Colonic mucosa (tissue), 4 donors: ENCODE measurements around the gene DGAT2. TPM values are rescaled to one million over a fixed set of nuclear protein-coding genes. Genes with fewer than 3 reads are reported as not detected.

ENCODE experiments used
- DNase-seq: peaks from one replicate; pipeline ENCODE4 v3.0.0-alpha.2; 2020
- H3K27ac ChIP-seq: fragments of 200-600 bp; one replicate; pipeline ENCODE4 v1.8.0; 2021
- H3K27me3 ChIP-seq: fragments of 200-600 bp; one replicate; pipeline ENCODE4 v1.8.0; 2021
- H3K36me3 ChIP-seq: fragments of 200-600 bp; one replicate; pipeline ENCODE4 v1.8.0; 2021
- H3K4me1 ChIP-seq: fragments of 200-600 bp; one replicate; pipeline ENCODE4 v1.8.0; 2021; ENCODE audit warnings: mild to moderate bottlenecking
- H3K4me3 ChIP-seq: fragments of 200-600 bp; one replicate; pipeline ENCODE4 v1.8.0; 2021
- H3K9ac ChIP-seq, 2 donors: one replicate each; pipeline ENCODE4 v1.7.0; 2013; ENCODE audit warnings: control low read depth in 2 of 2, low read depth in 2 of 2, low read length in 2 of 2
- H3K9me3 ChIP-seq: fragments of 200-600 bp; one replicate; pipeline ENCODE4 v1.8.0; 2021
- CTCF ChIP-seq: fragments of 200-600 bp; IDR thresholded peaks from one replicate; pipeline ENCODE4 v1.8.0; 2022; ENCODE audit warnings: antibody characterized with exemption, mild to moderate bottlenecking
- intact Hi-C: fragments of 100-400 bp; cut with DNase I; formaldehyde crosslinking; loops from one replicate; pipeline ENCODE4 v1.14.1; 2022
- total RNA-seq, 2 donors: library from RNA; stranded (reverse); fragmentation: NEBNext Ultra II Directional in 1 of 2; extraction: Animal tissue kit (Norgen Biotek cat#: 25700) in 1 of 2; gene quantifications; one replicate each; pipeline ENCODE4 v1.2.1, GENCODE V29; 2021
- donor health status: healthy.
- donor health status: DM: no; HTN: no; CAD: no.
- donor health status: DM: no; HTN: no; CAD: no.

Gene DGAT2
- total RNA-seq, 2 donors from 2014 or later, result 3.0 to 5.9 TPM

- H3K27ac ChIP-seq, result no peak overlapping the region
- H3K4me1 ChIP-seq, result no peaks in the 10 kb centered on the region
- H3K36me3 ChIP-seq, result no peaks in the 10 kb centered on the region
- no peak overlapping the region for H3K4me3 ChIP-seq
- no peak for DNase-seq
- no peaks in the 10 kb centered on the region for H3K9me3 ChIP-seq
- intact Hi-C loops, result loop anchor here (10.0 kb wide), 1 partner anchor 50 kb away; no protein-coding TSS in a partner anchor
- H3K27me3 ChIP-seq, result no peaks in the 10 kb centered on the region
- TF ChIP-seq CTCF, result no peak
- H3K9ac ChIP-seq, result no peak overlapping the region
Measured at GRCh38 chr11:75785187-75785586, 16.6 kb downstream of the DGAT2 start.

DNA sequence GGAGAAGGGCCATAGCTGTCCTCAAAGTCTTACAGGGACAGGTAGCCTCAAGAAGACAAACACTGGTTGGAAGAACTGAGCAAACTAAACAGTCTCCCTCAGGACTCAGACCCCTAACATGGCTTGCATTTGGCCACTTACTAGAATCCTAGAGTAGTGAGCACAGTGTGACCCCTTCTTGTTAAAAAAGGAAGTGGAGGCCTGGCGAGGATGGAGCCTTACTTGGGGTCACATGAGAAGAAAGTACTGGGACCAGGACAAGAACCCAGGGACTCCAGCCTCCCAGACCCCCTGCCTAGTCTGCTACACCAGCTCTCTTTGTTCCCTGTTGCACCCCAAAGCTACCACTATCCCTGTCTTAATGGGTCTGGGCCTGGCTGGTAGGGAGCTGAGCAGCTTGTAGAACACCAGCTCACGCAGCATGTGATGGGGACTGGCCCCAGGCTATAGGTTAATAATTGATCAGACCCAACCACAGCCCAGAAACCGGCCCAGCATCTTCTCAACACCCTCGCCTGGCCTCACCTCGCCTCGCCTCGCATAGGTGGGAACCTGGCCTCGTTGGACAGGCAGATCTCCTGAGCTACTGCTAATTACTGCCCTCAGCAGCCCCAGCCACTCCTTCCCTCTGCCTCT, 17.6 kb downstream of the DGAT2 start:
- Histone ChIP-seq H3K4me1 (no peaks in the 10 kb centered on the region), H3K4me3 (no peak overlapping the region), H3K36me3 (no peaks in the 10 kb centered on the region), H3K9ac (no peak overlapping the region), H3K27ac (no peak overlapping the region), H3K9me3 (no peaks in the 10 kb centered on the region), H3K27me3 (no peaks in the 10 kb centered on the region)
- peak; percentile 79 for DNase-seq
- intact Hi-C loops, result loop anchor here (10.0 kb wide), 1 partner anchor 51 kb away; no protein-coding TSS in a partner anchor
- TF ChIP-seq CTCF, result no peak

DNA sequence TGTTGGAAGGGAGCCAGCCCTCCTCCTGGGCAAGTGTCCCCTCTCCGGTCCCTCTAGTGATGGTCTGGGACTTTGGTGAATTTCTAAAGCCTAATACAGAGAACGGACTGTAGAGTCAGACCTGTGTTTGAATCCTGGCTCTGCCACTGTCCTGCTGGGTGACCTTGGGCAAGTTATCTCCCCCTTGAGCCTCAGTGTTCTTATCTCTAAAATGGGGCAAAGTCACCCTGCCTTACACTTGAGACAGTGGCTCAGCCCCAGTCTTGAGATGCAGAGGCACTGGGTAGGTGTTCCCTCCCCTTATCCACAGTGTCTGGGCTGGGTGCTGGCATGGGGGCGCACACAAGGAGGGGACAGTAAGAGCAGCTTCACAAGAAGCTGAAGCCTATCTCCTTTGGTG, 20.9 kb downstream of the DGAT2 start:
- Histone ChIP-seq H3K27me3 (no peaks in the 10 kb centered on the region), H3K27ac (no peak overlapping the region), H3K9me3 (no peaks in the 10 kb centered on the region), H3K9ac (no peak overlapping the region), H3K4me3 (no peak overlapping the region), H3K4me1 (no peaks in the 10 kb centered on the region), H3K36me3 (no peaks in the 10 kb centered on the region)
- no peak for DNase-seq
- TF ChIP-seq CTCF, result no peak
- intact Hi-C loops, result loop anchor here (10.0 kb wide), 1 partner anchor 55 kb away; no protein-coding TSS in a partner anchor

DNA sequence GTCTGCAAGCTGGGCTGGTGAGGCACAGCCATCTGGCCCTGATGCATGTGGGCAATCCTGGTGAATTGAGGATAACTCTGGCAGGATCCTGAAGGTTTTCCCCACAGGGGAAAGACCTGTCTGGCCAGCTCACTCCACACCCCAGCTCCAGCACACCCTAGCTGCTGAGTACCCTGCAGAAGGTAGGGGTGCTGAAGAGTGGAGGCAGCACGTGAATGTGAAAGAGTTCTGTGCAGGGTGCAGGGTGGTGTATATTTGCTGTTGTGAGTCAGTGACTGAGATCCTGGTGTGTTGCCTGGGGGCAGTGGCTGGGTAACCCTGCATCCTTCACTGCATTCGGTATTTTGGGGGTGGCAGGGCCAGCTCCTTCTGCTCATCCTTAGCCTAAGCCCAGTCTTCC, 22.4 kb downstream of the DGAT2 start:
- DNase-seq, result no peak
- TF ChIP-seq CTCF, result no peak
- intact Hi-C loops, result no loop called here
- H3K27me3 ChIP-seq, result no peaks in the 10 kb centered on the region
- H3K4me1 ChIP-seq, result no peaks in the 10 kb centered on the region
- no peaks in the 10 kb centered on the region for H3K9me3 ChIP-seq
- H3K9ac ChIP-seq, result no peak overlapping the region
- no peak overlapping the region for H3K27ac ChIP-seq
- no peaks in the 10 kb centered on the region for H3K36me3 ChIP-seq
- no peak overlapping the region for H3K4me3 ChIP-seq

GRCh38 chr11:75792127-75792731, 23.7 kb downstream of the DGAT2 start:
- Histone ChIP-seq H3K4me1 (no peaks in the 10 kb centered on the region), H3K4me3 (no peak overlapping the region), H3K9ac (no peak overlapping the region), H3K27ac (no peak overlapping the region), H3K27me3 (no peaks in the 10 kb centered on the region), H3K9me3 (no peaks in the 10 kb centered on the region), H3K36me3 (no peaks in the 10 kb centered on the region)
- intact Hi-C loops, result no loop called here
- DNase-seq, result no peak
- no peak for TF ChIP-seq CTCF
